Esophagus muscularis mucosa (tissue), 4 donors: ENCODE measurements around the gene GATA3.

ENCODE experiments used
- CTCF ChIP-seq, 3 experiments: fragments of 200-600 bp in 2 of 3; fragments of 450-650 bp in 1 of 3; sonication (generic) in 2 of 3; IDR thresholded peaks; one replicate each; pipeline ENCODE4 v1.5.1; 2017 to 2019; ENCODE audit warnings: antibody characterized with exemption in 3 of 3, mild to moderate bottlenecking in 2 of 3, moderate library complexity in 1 of 3
- EP300 ChIP-seq: sonication (generic); formaldehyde crosslinking; IDR thresholded peaks from one replicate; pipeline ENCODE4 v1.6.1; 2017; ENCODE audit warnings: antibody characterized with exemption
- POLR2A ChIP-seq: fragments of 450-650 bp; IDR thresholded peaks from one replicate; pipeline ENCODE4 v1.6.1; 2017; ENCODE audit warnings: antibody characterized with exemption, moderate library complexity, mild to moderate bottlenecking, low read depth

- TF ChIP-seq CTCF (IDR thresholded peaks at IDR 0.05) (no peak), POLR2A (no peak), EP300 (no peak)
Observed at GRCh38 chr10:8121201-8121890, 66.9 kb downstream of the GATA3 start.
